Left ventricle myocardium inferior (tissue), 1 donor: Measurements from ENCODE around the gene MMP17. TPM values are rescaled to one million over a fixed set of nuclear protein-coding genes. Genes with fewer than 3 reads are reported as not detected.

ENCODE experiments used
- DNase-seq: peaks from one replicate; pipeline ENCODE4 v3.0.0-alpha.2; 2020
- H3K27ac ChIP-seq: fragments of 200-600 bp; replicated peaks from 2 replicates; pipeline ENCODE4 v1.8.0; 2021
- H3K27me3 ChIP-seq: fragments of 200-600 bp; 2 replicates; pipeline ENCODE4 v1.8.0; 2021; ENCODE audit warnings: low read depth
- H3K36me3 ChIP-seq: fragments of 200-600 bp; 2 replicates; pipeline ENCODE4 v1.8.0; 2021
- H3K4me1 ChIP-seq: fragments of 200-600 bp; 2 replicates; pipeline ENCODE4 v1.8.0; 2021
- H3K4me3 ChIP-seq: fragments of 200-600 bp; 2 replicates; pipeline ENCODE4 v1.8.0; 2021; ENCODE audit warnings: mild to moderate bottlenecking, moderate library complexity
- H3K9me3 ChIP-seq: fragments of 200-600 bp; replicated peaks from 2 replicates; pipeline ENCODE4 v1.8.0; 2021
- CTCF ChIP-seq: fragments of 200-600 bp; IDR thresholded peaks from 2 replicates; pipeline ENCODE4 v1.8.0; 2021; ENCODE audit warnings: antibody characterized with exemption, mild to moderate bottlenecking, borderline replicate concordance
- intact Hi-C: fragments of 100-400 bp; cut with micrococcal nuclease; formaldehyde crosslinking; loops from one replicate; pipeline ENCODE4 v1.11.0; 2022
- total RNA-seq: library from RNA; stranded (reverse); fragmentation: NEBNext Ultra II Directional; extraction: Animal tissue kit (Norgen Biotek cat#: 25700); gene quantifications from one replicate; pipeline ENCODE4 v1.2.1, GENCODE V29; 2021
- donor health status: DM: no; HTN: yes; CAD: no; lungs with severe emphysema.

Gene MMP17
- total RNA-seq, 1 donor from 2014 or later: 0.77 TPM

- no peak for TF ChIP-seq CTCF
- Histone ChIP-seq H3K27ac (no peak overlapping the region), H3K4me3 (no peak overlapping the region), H3K36me3 (no peaks in the 10 kb centered on the region), H3K4me1 (no peaks in the 10 kb centered on the region), H3K27me3 (peaks cover 77% of the 10 kb centered on the region), H3K9me3 (no peaks in the 10 kb centered on the region)
- DNase-seq: no peak
- intact Hi-C loops: no loop called here
Observed at GRCh38 chr12:131852551-131853299, 24.5 kb downstream of the MMP17 start.

GRCh38 chr12:131853832-131854797 lies 25.9 kb downstream of the MMP17 start:
- peaks cover 78% of the 10 kb centered on the region for H3K27me3 ChIP-seq
- H3K4me1 ChIP-seq: no peaks in the 10 kb centered on the region
- TF ChIP-seq CTCF: no peak
- no peak for DNase-seq
- intact Hi-C loops: no loop called here
- H3K4me3 ChIP-seq: no peak overlapping the region
- H3K36me3 ChIP-seq: no peaks in the 10 kb centered on the region
- H3K9me3 ChIP-seq: no peaks in the 10 kb centered on the region
- no peak overlapping the region for H3K27ac ChIP-seq

GRCh38 chr12:131854861-131855476 lies 26.8 kb downstream of the MMP17 start:
- intact Hi-C loops: no loop called here
- no peak for TF ChIP-seq CTCF
- H3K4me1 ChIP-seq: no peaks in the 10 kb centered on the region
- peaks cover 71% of the 10 kb centered on the region for H3K27me3 ChIP-seq
- H3K27ac ChIP-seq: no peak overlapping the region
- no peak for DNase-seq
- no peak overlapping the region for H3K4me3 ChIP-seq
- H3K36me3 ChIP-seq: no peaks in the 10 kb centered on the region
- H3K9me3 ChIP-seq: no peaks in the 10 kb centered on the region

- H3K27ac ChIP-seq: no peak overlapping the region
- H3K9me3 ChIP-seq: no peaks in the 10 kb centered on the region
- DNase-seq: no peak
- H3K4me3 ChIP-seq: no peak overlapping the region
- no peak for TF ChIP-seq CTCF
- H3K36me3 ChIP-seq: no peaks in the 10 kb centered on the region
- peaks cover 64% of the 10 kb centered on the region for H3K27me3 ChIP-seq
- intact Hi-C loops: no loop called here
- peaks cover 5% of the 10 kb centered on the region for H3K4me1 ChIP-seq
Observed at GRCh38 chr12:131855521-131856142, 27.4 kb downstream of the MMP17 start.
